ENCODE measurements around the gene CFAP99. TPM values are rescaled to one million over a fixed set of nuclear protein-coding genes. Genes with fewer than 3 reads are reported as not detected.

The CFAP99 gene
- total and polyA plus RNA-seq, 2 donors from 2014 or later: 1.5 to 1.7 TPM

DNA sequence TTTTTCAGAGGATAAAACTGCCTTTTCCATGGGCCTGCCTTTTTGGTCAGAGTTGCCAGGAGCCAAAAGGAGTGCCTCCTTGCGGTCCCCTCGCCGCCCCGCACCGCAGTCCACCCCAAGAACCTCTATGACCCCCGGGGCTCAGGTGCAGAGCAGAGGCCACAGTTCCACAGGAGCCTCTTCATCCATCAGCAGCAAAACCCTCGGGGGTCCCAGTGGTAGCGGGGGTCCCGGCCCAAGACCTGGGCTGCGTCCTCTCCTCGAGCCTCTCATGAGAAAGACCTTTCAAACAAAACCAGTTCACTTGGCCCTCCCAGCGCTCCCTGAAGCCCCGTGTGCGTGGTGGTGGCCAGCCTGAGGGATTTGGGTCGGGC lies 17.2 kb upstream of the CFAP99 start:
- peak overlapping the region in 1 of 3 donors; percentile 29 for H3K4me3 ChIP-seq (ENCODE audit: low read length in 3 of 3)
- no peak for FAIRE-seq

GRCh38 chr4:2402048-2402842 lies 16.5 kb upstream of the CFAP99 start:
- no peak for FAIRE-seq
- H3K9ac ChIP-seq (ENCODE audit: low read length in 3 of 3): peak overlapping the region in 1 of 3 donors; percentile 34
- H3K4me3 ChIP-seq (ENCODE audit: low read length in 3 of 3): peak overlapping the region in 2 of 3 donors; percentile 29

More for the DNA sequence above, 17.2 kb upstream of the CFAP99 start:
- Histone ChIP-seq H3K27ac (ENCODE audit: low read depth in 2 of 2, low read length in 2 of 2) (no peak overlapping the region), H3K9ac (ENCODE audit: low read length in 3 of 3) (peak overlapping the region in 1 of 3 donors; percentile 34), H3K9me3 (ENCODE audit: control insufficient read depth in 2 of 3, insufficient read depth in 1 of 3, low read length in 3 of 3) (no peaks in the 10 kb centered on the region), H3K36me3 (ENCODE audit: control insufficient read depth in 2 of 3, insufficient read depth in 3 of 3, low read length in 3 of 3) (no peaks in the 10 kb centered on the region), H3K4me1 (ENCODE audit: control insufficient read depth in 2 of 3, insufficient read depth in 2 of 3, low read depth in 1 of 3, low read length in 3 of 3) (peaks cover 0 to 9% (median 0%) of the 10 kb centered on the region in 3 donors), H3K27me3 (ENCODE audit: control insufficient read depth, insufficient read depth, low read length) (no peaks in the 10 kb centered on the region)
- peak in 1 of 5 donors; percentile 51 for DNase-seq
- intact Hi-C loops (cut with DNase I): no loop called here
- TF ChIP-seq, protein P1, sequence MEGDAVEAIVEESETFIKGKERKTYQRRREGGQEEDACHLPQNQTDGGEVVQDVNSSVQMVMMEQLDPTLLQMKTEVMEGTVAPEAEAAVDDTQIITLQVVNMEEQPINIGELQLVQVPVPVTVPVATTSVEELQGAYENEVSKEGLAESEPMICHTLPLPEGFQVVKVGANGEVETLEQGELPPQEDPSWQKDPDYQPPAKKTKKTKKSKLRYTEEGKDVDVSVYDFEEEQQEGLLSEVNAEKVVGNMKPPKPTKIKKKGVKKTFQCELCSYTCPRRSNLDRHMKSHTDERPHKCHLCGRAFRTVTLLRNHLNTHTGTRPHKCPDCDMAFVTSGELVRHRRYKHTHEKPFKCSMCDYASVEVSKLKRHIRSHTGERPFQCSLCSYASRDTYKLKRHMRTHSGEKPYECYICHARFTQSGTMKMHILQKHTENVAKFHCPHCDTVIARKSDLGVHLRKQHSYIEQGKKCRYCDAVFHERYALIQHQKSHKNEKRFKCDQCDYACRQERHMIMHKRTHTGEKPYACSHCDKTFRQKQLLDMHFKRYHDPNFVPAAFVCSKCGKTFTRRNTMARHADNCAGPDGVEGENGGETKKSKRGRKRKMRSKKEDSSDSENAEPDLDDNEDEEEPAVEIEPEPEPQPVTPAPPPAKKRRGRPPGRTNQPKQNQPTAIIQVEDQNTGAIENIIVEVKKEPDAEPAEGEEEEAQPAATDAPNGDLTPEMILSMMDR (IDR thresholded peaks at IDR 0.05; ENCODE audit: borderline replicate concordance, extremely low read depth, insufficient read depth): no peak

GRCh38 chr4:2402941-2403340 lies 15.8 kb upstream of the CFAP99 start:
- intact Hi-C loops (cut with DNase I): no loop called here
- Histone ChIP-seq H3K9ac (ENCODE audit: low read length in 3 of 3) (no peak overlapping the region), H3K27ac (ENCODE audit: low read depth in 2 of 2, low read length in 2 of 2) (no peak overlapping the region), H3K9me3 (ENCODE audit: control insufficient read depth in 2 of 3, insufficient read depth in 1 of 3, low read length in 3 of 3) (no peaks in the 10 kb centered on the region), H3K4me1 (ENCODE audit: control insufficient read depth in 2 of 3, insufficient read depth in 2 of 3, low read depth in 1 of 3, low read length in 3 of 3) (peaks cover 0 to 9% (median 0%) of the 10 kb centered on the region in 3 donors), H3K36me3 (ENCODE audit: control insufficient read depth in 2 of 3, insufficient read depth in 3 of 3, low read length in 3 of 3) (no peaks in the 10 kb centered on the region), H3K27me3 (ENCODE audit: control insufficient read depth, insufficient read depth, low read length) (no peaks in the 10 kb centered on the region), H3K4me3 (ENCODE audit: low read length in 3 of 3) (no peak overlapping the region)
- DNase-seq: no peak
- FAIRE-seq: no peak
- TF ChIP-seq, protein P1 (IDR thresholded peaks at IDR 0.05; ENCODE audit: borderline replicate concordance, extremely low read depth, insufficient read depth): no peak

More at GRCh38 chr4:2402048-2402842, 16.5 kb upstream of the CFAP99 start:
- intact Hi-C loops (cut with DNase I): no loop called here
- H3K4me1 ChIP-seq (ENCODE audit: control insufficient read depth in 2 of 3, insufficient read depth in 2 of 3, low read depth in 1 of 3, low read length in 3 of 3): peaks cover 0 to 9% (median 0%) of the 10 kb centered on the region in 3 donors
- DNase-seq: peak; percentile 87 to 95 (median 90)
- TF ChIP-seq, protein P1 (IDR thresholded peaks at IDR 0.05; ENCODE audit: borderline replicate concordance, extremely low read depth, insufficient read depth): no peak
- H3K27ac ChIP-seq (ENCODE audit: low read depth in 2 of 2, low read length in 2 of 2): no peak overlapping the region
- no peaks in the 10 kb centered on the region for H3K9me3 ChIP-seq (ENCODE audit: control insufficient read depth in 2 of 3, insufficient read depth in 1 of 3, low read length in 3 of 3)
- no peaks in the 10 kb centered on the region for H3K27me3 ChIP-seq (ENCODE audit: control insufficient read depth, insufficient read depth, low read length)
- H3K36me3 ChIP-seq (ENCODE audit: control insufficient read depth in 2 of 3, insufficient read depth in 3 of 3, low read length in 3 of 3): no peaks in the 10 kb centered on the region
